ENCODE data around the gene STK17B.

DNA sequence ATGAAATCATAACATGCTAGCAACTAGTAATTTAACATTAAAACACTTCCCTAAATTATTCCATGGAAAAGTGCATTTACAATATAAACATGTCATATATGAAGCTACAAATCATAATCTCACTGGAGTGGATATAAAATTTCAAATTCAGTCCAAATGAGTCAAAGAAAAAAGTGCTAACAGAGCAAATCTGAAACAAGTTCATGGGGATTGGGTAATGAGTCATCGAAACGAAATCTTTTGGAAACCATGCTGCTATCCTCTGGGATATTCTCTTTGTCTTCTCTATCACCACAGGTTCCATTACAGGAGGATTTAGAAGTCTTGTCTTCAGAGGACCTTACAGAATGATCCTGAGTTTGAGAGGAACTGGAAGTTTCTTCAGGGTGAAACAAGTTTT is 34.1 kb downstream of the STK17B start:
- TF ChIP-seq YY1 (tag by site-specific recombination; IDR thresholded peaks at IDR 0.05): no peak
- TF ChIP-seq TCF7L2 (IDR thresholded peaks at IDR 0.05; ENCODE audit: borderline replicate concordance, low read depth, low read length): no peak
- TF ChIP-seq SCRT2 (tag by site-specific recombination; IDR thresholded peaks at IDR 0.05): no peak
- no peak for TF ChIP-seq ZNF785 (tag by site-specific recombination; IDR thresholded peaks at IDR 0.05)
- TF ChIP-seq, protein P1, sequence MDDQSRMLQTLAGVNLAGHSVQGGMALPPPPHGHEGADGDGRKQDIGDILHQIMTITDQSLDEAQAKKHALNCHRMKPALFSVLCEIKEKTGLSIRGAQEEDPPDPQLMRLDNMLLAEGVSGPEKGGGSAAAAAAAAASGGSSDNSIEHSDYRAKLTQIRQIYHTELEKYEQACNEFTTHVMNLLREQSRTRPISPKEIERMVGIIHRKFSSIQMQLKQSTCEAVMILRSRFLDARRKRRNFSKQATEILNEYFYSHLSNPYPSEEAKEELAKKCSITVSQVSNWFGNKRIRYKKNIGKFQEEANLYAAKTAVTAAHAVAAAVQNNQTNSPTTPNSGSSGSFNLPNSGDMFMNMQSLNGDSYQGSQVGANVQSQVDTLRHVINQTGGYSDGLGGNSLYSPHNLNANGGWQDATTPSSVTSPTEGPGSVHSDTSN (CRISPR knock-in tag; IDR thresholded peaks at IDR 0.05): no peak
- TF ChIP-seq, protein P2, sequence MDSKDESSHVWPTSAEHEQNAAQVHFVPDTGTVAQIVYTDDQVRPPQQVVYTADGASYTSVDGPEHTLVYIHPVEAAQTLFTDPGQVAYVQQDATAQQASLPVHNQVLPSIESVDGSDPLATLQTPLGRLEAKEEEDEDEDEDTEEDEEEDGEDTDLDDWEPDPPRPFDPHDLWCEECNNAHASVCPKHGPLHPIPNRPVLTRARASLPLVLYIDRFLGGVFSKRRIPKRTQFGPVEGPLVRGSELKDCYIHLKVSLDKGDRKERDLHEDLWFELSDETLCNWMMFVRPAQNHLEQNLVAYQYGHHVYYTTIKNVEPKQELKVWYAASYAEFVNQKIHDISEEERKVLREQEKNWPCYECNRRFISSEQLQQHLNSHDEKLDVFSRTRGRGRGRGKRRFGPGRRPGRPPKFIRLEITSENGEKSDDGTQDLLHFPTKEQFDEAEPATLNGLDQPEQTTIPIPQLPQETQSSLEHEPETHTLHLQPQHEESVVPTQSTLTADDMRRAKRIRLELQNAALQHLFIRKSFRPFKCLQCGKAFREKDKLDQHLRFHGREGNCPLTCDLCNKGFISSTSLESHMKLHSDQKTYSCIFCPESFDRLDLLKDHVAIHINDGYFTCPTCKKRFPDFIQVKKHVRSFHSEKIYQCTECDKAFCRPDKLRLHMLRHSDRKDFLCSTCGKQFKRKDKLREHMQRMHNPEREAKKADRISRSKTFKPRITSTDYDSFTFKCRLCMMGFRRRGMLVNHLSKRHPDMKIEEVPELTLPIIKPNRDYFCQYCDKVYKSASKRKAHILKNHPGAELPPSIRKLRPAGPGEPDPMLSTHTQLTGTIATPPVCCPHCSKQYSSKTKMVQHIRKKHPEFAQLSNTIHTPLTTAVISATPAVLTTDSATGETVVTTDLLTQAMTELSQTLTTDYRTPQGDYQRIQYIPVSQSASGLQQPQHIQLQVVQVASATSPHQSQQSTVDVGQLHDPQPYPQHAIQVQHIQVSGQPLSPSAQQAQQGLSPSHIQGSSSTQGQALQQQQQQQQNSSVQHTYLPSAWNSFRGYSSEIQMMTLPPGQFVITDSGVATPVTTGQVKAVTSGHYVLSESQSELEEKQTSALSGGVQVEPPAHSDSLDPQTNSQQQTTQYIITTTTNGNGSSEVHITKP (tag by site-specific recombination; IDR thresholded peaks at IDR 0.05): no peak
- TF ChIP-seq ZBTB8A (tag by site-specific recombination; IDR thresholded peaks at IDR 0.05): no peak
